ENCODE results near the gene ATP5ME. TPM values are rescaled to one million over a fixed set of nuclear protein-coding genes. Genes with fewer than 3 reads are reported as not detected.
"Not testable (repeated sequence)": the region's sequence is repeated elsewhere in the genome, so short reads cannot be mapped to it uniquely, and the experiment has no call there.

The ATP5ME gene
- total and polyA plus RNA-seq, 5 experiments from 2014 or later: 146 to 468 (median 420) TPM

- Mint-ChIP-seq H3K4me3 (peak overlapping the region in 1 of 10 donors; percentile 45), H3K9me3 (no peaks in the 10 kb centered on the region), H3K27ac (peak overlapping the region in 2 of 10 donors; percentile 59 to 71), H3K4me1 (peaks cover 3 to 18% (median 11%) of the 10 kb centered on the region in 4 donors), H3K27me3 (no peaks in the 10 kb centered on the region), H3K36me3 (no peaks in the 10 kb centered on the region)
- POLR2A ChIA-PET: interaction anchor here (1.1 kb wide), 1 partner anchor 40 kb away, joined by 3 read pairs; no protein-coding TSS in a partner anchor
- ATAC-seq (no peak), DNase-seq (peak in 1 of 10 donors; percentile 40)
Measured at GRCh38 chr4:702618-703048, 28.6 kb upstream of the ATP5ME start.

- Mint-ChIP-seq H3K4me1 (peaks cover 3 to 18% (median 7%) of the 10 kb centered on the region in 4 donors), H3K27ac (no peak overlapping the region), H3K27me3 (no peaks in the 10 kb centered on the region), H3K4me3 (peak overlapping the region in 1 of 10 donors; percentile 38), H3K9me3 (no peaks in the 10 kb centered on the region), H3K36me3 (no peaks in the 10 kb centered on the region)
- ATAC-seq (no peak), DNase-seq (peak in 1 of 10 donors; percentile 30)
- POLR2A ChIA-PET: interaction anchor here (1.4 kb wide), 1 partner anchor 26 kb away, joined by 4 read pairs; the partner anchor contains the start of gene MYL5
Measured at GRCh38 chr4:700587-701264, 26.6 kb upstream of the ATP5ME start.

DNA sequence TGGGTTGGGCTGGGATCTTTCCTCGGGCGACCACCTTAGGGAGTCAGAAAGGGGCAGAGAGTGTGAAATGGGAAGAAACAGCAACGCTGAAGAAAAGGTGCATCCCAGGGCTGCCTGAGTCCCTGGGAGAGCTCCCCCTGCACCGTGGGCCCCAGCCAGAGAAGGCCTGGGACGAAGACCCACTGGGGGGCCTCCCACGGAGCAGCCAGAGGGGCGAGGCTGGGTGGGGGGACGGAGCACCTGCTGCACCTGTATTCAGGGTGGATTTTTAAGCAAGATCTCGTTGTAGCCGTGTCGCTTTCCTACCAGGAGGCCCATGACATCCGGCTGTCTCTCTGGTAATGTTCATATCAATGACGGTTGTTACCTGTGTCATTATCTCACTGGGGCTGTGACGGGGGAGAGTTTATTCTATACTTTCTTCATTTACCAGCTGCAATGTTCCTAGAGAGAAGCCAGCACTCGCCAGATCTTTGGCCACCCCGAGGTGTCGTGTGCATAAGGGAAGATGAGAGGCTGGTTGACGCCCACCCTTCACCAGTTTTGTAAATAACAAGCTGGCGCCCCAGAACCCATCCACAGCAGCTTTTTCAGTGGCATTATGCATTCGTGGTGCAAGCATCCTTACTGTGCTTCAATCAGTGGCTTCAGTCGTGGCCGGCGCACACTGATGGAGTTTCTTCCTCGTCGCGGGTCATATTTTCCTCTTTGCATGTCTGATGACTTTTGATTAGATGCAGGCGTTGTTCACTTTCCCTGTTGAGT, 25.9 kb upstream of the ATP5ME start:
- Mint-ChIP-seq H3K4me3 (no peak overlapping the region), H3K36me3 (no peaks in the 10 kb centered on the region), H3K4me1 (peaks cover 0 to 16% (median 2%) of the 10 kb centered on the region in 4 donors), H3K27ac (peak overlapping the region in 1 of 10 donors; percentile 24), H3K9me3 (no peaks in the 10 kb centered on the region), H3K27me3 (peaks cover 0 to under 1% (median 0%) of the 10 kb centered on the region in 5 donors)
- POLR2A ChIA-PET: interaction anchor here (1.4 kb wide), 1 partner anchor 25 kb away, joined by 4 read pairs; the partner anchor contains the start of gene MYL5
- DNase-seq (peak in 1 of 10 donors; percentile 36), ATAC-seq (no peak)

DNA sequence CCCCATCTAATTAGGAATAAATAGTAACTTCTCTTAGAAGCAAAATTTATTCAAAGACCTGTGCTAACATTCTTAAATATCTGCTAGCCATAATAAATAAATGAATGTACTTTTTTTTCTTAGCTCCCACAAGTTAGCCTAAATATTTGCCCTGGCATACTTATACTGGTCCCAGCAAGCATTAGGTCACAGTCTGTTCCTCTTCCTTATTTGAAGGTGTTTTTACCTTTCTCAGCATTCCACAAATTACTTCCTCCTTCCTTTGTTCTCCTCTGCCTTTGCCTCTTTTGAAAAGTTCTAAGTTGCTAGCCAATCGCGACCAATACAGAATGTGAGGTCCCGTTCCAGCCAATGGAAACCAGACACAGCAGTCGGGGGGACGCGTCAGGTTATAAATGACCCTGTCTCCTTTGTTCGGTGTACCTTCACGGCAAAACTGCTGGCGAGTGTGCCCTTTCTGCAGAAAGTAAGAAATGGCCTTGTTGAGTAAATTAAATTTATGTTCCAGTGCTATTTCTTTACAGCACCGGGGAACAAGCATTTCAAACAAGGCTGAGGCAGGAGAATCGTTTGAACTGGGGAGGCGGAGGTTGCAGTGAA, 20.4 kb upstream of the ATP5ME start:
- H3K9me3 Mint-ChIP-seq, H3K4me3 Mint-ChIP-seq, POLR2A ChIA-PET, DNase-seq, H3K27ac Mint-ChIP-seq, ATAC-seq, H3K36me3 Mint-ChIP-seq: not testable (repeated sequence)
- Mint-ChIP-seq H3K4me1 (peaks cover 0 to 11% (median 2%) of the 10 kb centered on the region in 4 donors), H3K27me3 (peaks cover 2 to 12% (median 8%) of the 10 kb centered on the region in 5 donors)

GRCh38 chr4:692771-693554, 18.9 kb upstream of the ATP5ME start:
- ATAC-seq (no peak), DNase-seq (peak in 1 of 10 donors; percentile 55)
- Mint-ChIP-seq H3K4me3 (no peak overlapping the region), H3K27ac (no peak overlapping the region), H3K9me3 (no peaks in the 10 kb centered on the region), H3K27me3 (peaks cover 2 to 15% (median 10%) of the 10 kb centered on the region in 5 donors), H3K36me3 (no peaks in the 10 kb centered on the region), H3K4me1 (peaks cover 0 to 7% (median 1%) of the 10 kb centered on the region in 4 donors)
- POLR2A ChIA-PET: no interaction called here

- peak overlapping the region in 2 of 10 donors; percentile 32 to 34 for H3K4me3 Mint-ChIP-seq
- no peaks in the 10 kb centered on the region for H3K9me3 Mint-ChIP-seq
- H3K27ac Mint-ChIP-seq: peak overlapping the region in 1 of 10 donors; percentile 8
Measured at GRCh38 chr4:689723-690122, 15.6 kb upstream of the ATP5ME start.

GRCh38 chr4:688854-689681, 15.0 kb upstream of the ATP5ME start, which contains the start of gene SLC49A3:
TSS of gene SLC49A3 (minus strand) at chr4:689151. CDS start at chr4:689127, 24 bp downstream.
- Mint-ChIP-seq H3K4me1 (peaks cover 0 to 12% (median 2%) of the 10 kb centered on the region in 4 donors), H3K36me3 (peaks cover 0 to 2% (median 0%) of the 10 kb centered on the region in 3 donors), H3K4me3 (peak within 1 kb of the TSS in 6 of 10 donors; percentile 33 to 55 (median 44)), H3K9me3 (no peaks in the 10 kb centered on the region), H3K27me3 (peaks cover 2 to 28% (median 13%) of the 10 kb centered on the region in 5 donors), H3K27ac (peak within 1 kb of the TSS in 2 of 10 donors; percentile 8 to 43)
- DNase-seq (no peak), ATAC-seq (peak; percentile 55 to 63)
- POLR2A ChIA-PET: no interaction called here

More at GRCh38 chr4:689723-690122, 15.6 kb upstream of the ATP5ME start:
- Mint-ChIP-seq H3K4me1 (peaks cover 0 to 12% (median 2%) of the 10 kb centered on the region in 4 donors), H3K27me3 (peaks cover 4 to 28% (median 17%) of the 10 kb centered on the region in 5 donors), H3K36me3 (peaks cover 0 to 2% (median 0%) of the 10 kb centered on the region in 3 donors)
- no peak for ATAC-seq
- POLR2A ChIA-PET: no interaction called here
- DNase-seq: no peak

- peaks cover 0 to 2% (median 0%) of the 10 kb centered on the region in 3 donors for H3K36me3 Mint-ChIP-seq
- peaks cover 2 to 28% (median 13%) of the 10 kb centered on the region in 5 donors for H3K27me3 Mint-ChIP-seq
- H3K27ac Mint-ChIP-seq: peak overlapping the region in 2 of 10 donors; percentile 43 to 84
- POLR2A ChIA-PET: no interaction called here
- DNase-seq (no peak), ATAC-seq (peak; percentile 21 to 22)
- H3K4me3 Mint-ChIP-seq: peak overlapping the region in 5 of 10 donors; percentile 33 to 55 (median 47)
- peaks cover 2 to 12% (median 7%) of the 10 kb centered on the region in 4 donors for H3K4me1 Mint-ChIP-seq
- H3K9me3 Mint-ChIP-seq: no peaks in the 10 kb centered on the region
Measured at GRCh38 chr4:687971-688853, 14.1 kb upstream of the ATP5ME start.

DNA sequence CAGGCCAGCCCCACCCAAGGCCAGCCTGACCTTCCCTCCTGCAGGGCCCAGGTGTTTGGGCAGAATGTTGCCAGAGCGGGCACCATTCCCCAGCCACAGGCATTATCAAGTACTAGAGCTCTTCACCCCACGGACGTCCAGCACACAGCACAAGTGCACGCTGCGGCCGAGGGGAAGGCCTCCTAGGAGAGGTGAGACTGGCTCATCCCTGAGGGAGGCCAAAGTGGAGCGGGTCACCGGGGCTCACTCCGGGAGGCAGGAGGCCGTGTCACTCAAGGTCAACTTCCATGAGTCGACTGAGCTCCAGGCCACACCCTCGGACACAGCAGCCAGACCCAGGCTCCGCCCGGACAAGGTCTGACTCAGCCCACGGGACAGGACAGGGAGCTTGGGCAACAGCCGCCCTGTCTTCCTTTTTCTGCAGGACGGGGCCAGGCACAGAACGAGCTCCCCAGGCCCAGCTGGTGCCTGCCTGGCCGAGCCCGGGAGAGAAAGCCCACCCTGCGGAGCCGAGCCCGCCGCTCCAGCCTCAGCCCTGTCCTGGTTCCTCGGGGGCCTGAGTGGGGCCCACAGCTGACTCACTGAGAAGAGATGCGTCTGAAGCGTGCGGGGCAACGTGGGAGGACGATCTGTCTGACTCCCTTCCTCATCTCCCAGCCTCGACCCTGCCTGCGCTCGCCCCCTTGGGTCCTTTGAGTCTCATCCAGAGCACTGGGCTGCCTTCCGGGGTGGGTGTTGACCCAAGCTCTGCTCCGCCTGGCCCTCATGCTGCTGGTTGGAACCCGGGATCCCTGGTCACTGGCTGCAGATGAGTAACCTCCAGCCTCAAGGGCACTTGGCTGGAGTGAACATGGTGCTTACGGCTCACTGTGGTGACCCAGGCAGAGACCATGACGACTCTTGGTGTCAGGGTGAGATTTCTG, 13.2 kb upstream of the ATP5ME start:
- ATAC-seq (no peak), DNase-seq (peak in 1 of 10 donors; percentile 17)
- no peaks in the 10 kb centered on the region for H3K9me3 Mint-ChIP-seq
- peak overlapping the region in 4 of 10 donors; percentile 1 to 42 (median 26) for H3K4me3 Mint-ChIP-seq
- H3K4me1 Mint-ChIP-seq: peaks cover 2 to 13% (median 9%) of the 10 kb centered on the region in 4 donors
- peaks cover 2 to 24% (median 13%) of the 10 kb centered on the region in 5 donors for H3K27me3 Mint-ChIP-seq
- H3K36me3 Mint-ChIP-seq: peaks cover 0 to 2% (median 0%) of the 10 kb centered on the region in 3 donors
- peak overlapping the region in 2 of 10 donors; percentile 43 to 84 for H3K27ac Mint-ChIP-seq
- POLR2A ChIA-PET: no interaction called here

All from naive thymus-derived CD8-positive, alpha-beta T cell (primary cell).